Liver (tissue), 9 donors: ENCODE data around the gene TM9SF2. TPM values are rescaled to one million over a fixed set of nuclear protein-coding genes. Genes with fewer than 3 reads are reported as not detected.

Experiments used
- DNase-seq: peaks from one replicate; pipeline ENCODE4 v3.0.0-alpha.2; 2017; ENCODE audit warnings: low spot score
- H3K27ac ChIP-seq, 2 donors: one replicate each; pipeline ENCODE4 v1.7.0; 2013; ENCODE audit warnings: inconsistent platforms in 2 of 2, low read length in 2 of 2, control low read depth in 1 of 2, low read depth in 1 of 2, mild to moderate bottlenecking in 1 of 2
- H3K27me3 ChIP-seq, 4 donors: one replicate each; pipeline versions ENCODE4 v1.6.1 to v1.7.0; 2013; ENCODE audit warnings: low read length in 3 of 4, inconsistent platforms in 1 of 4, mild to moderate bottlenecking in 1 of 4, moderate library complexity in 1 of 4; ENCODE audit not compliant: control insufficient read depth in 4 of 4, insufficient read depth in 4 of 4
- H3K36me3 ChIP-seq, 4 donors: one replicate each; pipeline versions ENCODE4 v1.6.1 to v1.7.0; 2013; ENCODE audit warnings: low read length in 3 of 4, mild to moderate bottlenecking in 3 of 4, low read depth in 1 of 4, moderate library complexity in 1 of 4; ENCODE audit not compliant: control insufficient read depth in 4 of 4, insufficient read depth in 3 of 4
- H3K4me1 ChIP-seq, 4 donors: one replicate each; pipeline versions ENCODE4 v1.6.1 to v1.7.0; 2013; ENCODE audit warnings: low read length in 3 of 4, mild to moderate bottlenecking in 3 of 4, moderate library complexity in 1 of 4; ENCODE audit not compliant: control insufficient read depth in 4 of 4, insufficient read depth in 4 of 4
- H3K4me3 ChIP-seq, 3 donors: one replicate each; pipeline versions ENCODE4 v1.6.1 to v1.7.0; 2013; ENCODE audit warnings: low read length in 3 of 3, control low read depth in 1 of 3, low read depth in 1 of 3, mild to moderate bottlenecking in 1 of 3
- H3K9ac ChIP-seq, 2 donors: one replicate each; pipeline ENCODE4 v1.7.0; 2013; ENCODE audit warnings: low read length in 2 of 2, mild to moderate bottlenecking in 2 of 2, moderate library complexity in 2 of 2, control low read depth in 1 of 2, low read depth in 1 of 2
- H3K9me3 ChIP-seq, 4 donors: one replicate each; pipeline versions ENCODE4 v1.6.1 to v1.7.0; 2013; ENCODE audit warnings: low read length in 3 of 4; ENCODE audit not compliant: control insufficient read depth in 4 of 4
- ATF3 ChIP-seq: IDR thresholded peaks from 2 replicates; pipeline ENCODE4 v1.6.1; 2016; ENCODE audit warnings: antibody characterized with exemption
- CTCF ChIP-seq: fragments of 150-350 bp; IDR thresholded peaks from 2 replicates; pipeline ENCODE4 v1.5.1; 2017; ENCODE audit warnings: improper control_type of control experiment, low read depth, low read length; ENCODE audit not compliant: missing input control
- EGR1 ChIP-seq, 2 donors: IDR thresholded peaks; 2 replicates each; pipeline ENCODE4 v1.6.1; 2016 to 2018; ENCODE audit warnings: antibody characterized with exemption in 2 of 2, low read depth in 2 of 2
- FOXA2 ChIP-seq: IDR thresholded peaks from 2 replicates; pipeline ENCODE4 v1.6.1; 2016; ENCODE audit warnings: antibody characterized with exemption
- GABPA ChIP-seq, 2 donors: IDR thresholded peaks in 1 of 2; conservative IDR thresholded peaks in 1 of 2; 2 replicates each; pipeline ENCODE4 v1.6.1; 2016; ENCODE audit warnings: antibody characterized with exemption in 2 of 2, mild to moderate bottlenecking in 1 of 2, moderate library complexity in 1 of 2
- HNF4A ChIP-seq, 2 donors: conservative IDR thresholded peaks; 2 replicates each; pipeline ENCODE4 v1.6.1; 2016; ENCODE audit warnings: antibody characterized with exemption in 2 of 2, mild to moderate bottlenecking in 2 of 2
- JUND ChIP-seq, 2 donors: IDR thresholded peaks; 2 replicates each; pipeline ENCODE4 v1.6.1; 2016; ENCODE audit warnings: antibody characterized with exemption in 2 of 2
- RAD21 ChIP-seq, 2 donors: IDR thresholded peaks; 2 replicates each; pipeline ENCODE4 v1.6.1; 2016; ENCODE audit warnings: antibody characterized with exemption in 2 of 2, mild to moderate bottlenecking in 2 of 2
- TAF1 ChIP-seq: conservative IDR thresholded peaks from 2 replicates; pipeline ENCODE4 v1.6.1; 2016; ENCODE audit warnings: antibody characterized with exemption, mild to moderate bottlenecking
- WGBS: extraction: QIAGEN DNeasy Blood & Tissue Kit; methylation state at CpG from one replicate; pipeline ENCODE4 v1.1.7; 2013; 5-methylcytosine and 5-hydroxymethylcytosine counted together
- polyA plus RNA-seq, 2 donors: library from polyadenylated mRNA; stranded (reverse) in 1 of 2; unstranded in 1 of 2; fragments of 200-250 nt in 1 of 2; fragments of >200 nt in 1 of 2; fragmentation: Nextera tagmentation in 1 of 2; extraction: Ambion mirVana in 1 of 2; gene quantifications; one replicate each; pipeline versions ENCODE4 v1.2.1 to v1.2.3, GENCODE V29; 2013 to 2015
- total RNA-seq, 2 donors: library from RNA; depleted of rRNA; stranded (reverse); fragments of >200 nt; gene quantifications; one replicate each; pipeline ENCODE4 v1.2.3, GENCODE V29; 2014
- donor health status: healthy.
- donor health status: healthy.
- donor health status: healthy.
- donor health status: healthy.
- donor health status: healthy.

TM9SF2 gene
- total and polyA plus RNA-seq, 4 donors, result 70.2 to 112 (median 99.0) TPM

DNA sequence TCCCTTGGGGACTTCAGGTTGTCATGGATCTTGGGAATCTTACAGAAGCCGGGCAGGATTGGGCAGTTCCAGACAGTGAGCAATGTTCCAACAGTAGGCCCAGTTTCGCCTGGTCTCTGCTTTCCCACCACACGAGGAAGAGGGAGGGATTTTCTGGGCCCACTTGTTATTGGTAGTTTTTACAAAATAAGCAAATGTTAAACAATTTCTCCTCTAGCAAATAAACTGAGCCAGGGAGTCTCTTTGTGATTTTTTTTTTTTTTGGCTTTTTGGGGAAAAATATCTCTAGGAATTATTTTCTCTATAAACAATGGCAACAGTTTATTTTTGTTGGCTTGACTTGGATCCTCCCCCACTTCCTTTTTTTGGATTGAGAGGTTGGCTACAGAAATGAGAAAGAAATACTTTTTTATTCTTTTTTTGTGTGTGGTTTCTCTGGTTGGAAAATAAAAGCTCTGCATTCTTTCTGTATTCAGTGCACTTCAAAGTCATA lies 89.3 kb downstream of the TM9SF2 start:
- TF ChIP-seq ATF3 (no peak), JUND (IDR thresholded peaks at IDR 0.05) (no peak)
- Histone ChIP-seq H3K9me3 (no peaks in the 10 kb centered on the region), H3K4me3 (no peak overlapping the region), H3K9ac (no peak overlapping the region), H3K4me1 (no peaks in the 10 kb centered on the region), H3K27ac (no peak overlapping the region), H3K27me3 (no peaks in the 10 kb centered on the region), H3K36me3 (no peaks in the 10 kb centered on the region)
- DNase-seq, result no peak
- WGBS, result 91% methylated on average over 3 of the region's 3 CpGs

DNA sequence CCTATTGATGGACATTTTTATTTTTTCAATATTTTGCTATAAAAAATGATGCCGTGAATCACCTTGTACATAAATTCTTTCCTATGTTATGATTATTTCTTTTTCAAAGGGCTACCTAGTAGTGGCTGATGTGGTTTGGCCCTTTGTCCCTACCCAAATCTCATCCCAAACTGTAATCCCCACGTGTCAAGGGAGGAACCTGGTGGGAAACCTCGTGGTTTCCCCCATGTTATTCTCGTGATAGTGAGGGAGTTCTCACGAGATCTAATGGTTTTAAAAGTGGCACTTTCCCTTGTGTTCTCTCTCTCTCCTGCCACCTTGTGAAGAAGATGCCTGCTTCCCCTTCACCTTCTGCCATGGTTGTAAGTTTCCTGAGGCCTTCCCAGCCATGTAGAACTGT lies 94.9 kb downstream of the TM9SF2 start:
- no peak overlapping the region for H3K4me3 ChIP-seq
- H3K9me3 ChIP-seq, result no peaks in the 10 kb centered on the region
- H3K27ac ChIP-seq, result no peak overlapping the region
- no peaks in the 10 kb centered on the region for H3K36me3 ChIP-seq
- H3K4me1 ChIP-seq, result no peaks in the 10 kb centered on the region
- H3K9ac ChIP-seq, result no peak overlapping the region
- no peak for DNase-seq
- no peaks in the 10 kb centered on the region for H3K27me3 ChIP-seq
- TF ChIP-seq HNF4A (conservative IDR thresholded peaks at IDR 0.05), result no peak
- TF ChIP-seq TAF1, result no peak
- TF ChIP-seq FOXA2, result no peak
- TF ChIP-seq RAD21 (IDR thresholded peaks at IDR 0.05), result no peak
- TF ChIP-seq EGR1 (IDR thresholded peaks at IDR 0.05; ENCODE audit: low read depth in 2 of 2), result no peak
- TF ChIP-seq GABPA (IDR thresholded peaks at IDR 0.05 in 1 of 2, conservative IDR thresholded peaks at IDR 0.05 in 1 of 2), result no peak
- 89% methylated on average over 5 of the region's 5 CpGs for WGBS

DNA sequence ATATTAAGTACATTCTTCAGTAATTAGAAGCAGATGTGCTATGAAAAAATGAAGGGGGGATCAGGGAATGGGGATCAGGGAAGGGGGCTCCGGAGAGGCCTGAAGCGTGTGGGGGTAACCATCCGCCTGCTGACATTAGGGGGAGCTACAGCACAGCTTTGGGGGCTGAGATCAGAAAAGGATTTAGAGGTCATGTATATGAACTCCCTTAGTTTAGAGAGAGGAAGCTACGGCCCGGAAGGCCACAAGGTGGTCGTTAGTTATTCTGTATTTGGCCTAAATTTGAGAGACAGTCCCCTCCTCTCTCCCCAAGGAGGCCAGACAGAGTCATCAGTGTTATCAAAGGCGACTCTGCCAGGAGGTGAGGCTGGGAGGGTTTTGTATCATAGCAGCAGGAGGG lies 99.0 kb downstream of the TM9SF2 start:
- DNase-seq, result no peak
- H3K4me3 ChIP-seq, result no peak overlapping the region
- WGBS, result 71% methylated on average over 7 of the region's 7 CpGs

More for the DNA sequence above, 99.0 kb downstream of the TM9SF2 start:
- Histone ChIP-seq H3K9me3 (no peaks in the 10 kb centered on the region), H3K9ac (no peak overlapping the region), H3K36me3 (no peaks in the 10 kb centered on the region), H3K27ac (no peak overlapping the region), H3K27me3 (no peaks in the 10 kb centered on the region), H3K4me1 (peaks cover 0 to 3% (median under 1%) of the 10 kb centered on the region in 4 donors)
- TF ChIP-seq RAD21 (IDR thresholded peaks at IDR 0.05) (peak; percentile 28 to 50), CTCF (no peak)
